ENCODE measurements around the gene ORMDL2.
"Not testable (repeated sequence)": the region's sequence is repeated elsewhere in the genome, so short reads cannot be mapped to it uniquely, and the experiment has no call there.

Gene ORMDL2

GRCh38 chr12:55824726-55825125 lies 6.9 kb downstream of the ORMDL2 start:
- no peak for TF ChIP-seq CTCF (IDR thresholded peaks at IDR 0.05; ENCODE audit: low read depth, low read length)
- no peak for DNase-seq (ENCODE audit: extremely low read depth, low read depth)

- no peak for TF ChIP-seq CTCF (IDR thresholded peaks at IDR 0.05; ENCODE audit: low read depth, low read length)
- no peak for DNase-seq (ENCODE audit: extremely low read depth, low read depth)
Measured at GRCh38 chr12:55827806-55828205, 10.0 kb downstream of the ORMDL2 start.

GRCh38 chr12:55828357-55828756 lies 10.5 kb downstream of the ORMDL2 start:
- no peak for TF ChIP-seq CTCF (IDR thresholded peaks at IDR 0.05; ENCODE audit: low read depth, low read length)
- no peak for DNase-seq (ENCODE audit: extremely low read depth, low read depth)

GRCh38 chr12:55829967-55830600 lies 12.2 kb downstream of the ORMDL2 start:
- TF ChIP-seq CTCF (IDR thresholded peaks at IDR 0.05; ENCODE audit: low read depth, low read length) = no peak
- DNase-seq (ENCODE audit: extremely low read depth, low read depth) = no peak

GRCh38 chr12:55830601-55831446 lies 13.0 kb downstream of the ORMDL2 start:
- peak; percentile 29 for DNase-seq (ENCODE audit: extremely low read depth, low read depth)

GRCh38 chr12:55831447-55831815 lies 13.6 kb downstream of the ORMDL2 start:
- DNase-seq (ENCODE audit: extremely low read depth, low read depth) = no peak
- no peak for TF ChIP-seq CTCF (IDR thresholded peaks at IDR 0.05; ENCODE audit: low read depth, low read length)

More at GRCh38 chr12:55830601-55831446, 13.0 kb downstream of the ORMDL2 start:
- TF ChIP-seq CTCF (IDR thresholded peaks at IDR 0.05; ENCODE audit: low read depth, low read length) = no peak

- TF ChIP-seq CTCF (IDR thresholded peaks at IDR 0.05; ENCODE audit: low read depth, low read length) = no peak
- DNase-seq (ENCODE audit: extremely low read depth, low read depth) = no peak
Measured at GRCh38 chr12:55833056-55833455, 15.2 kb downstream of the ORMDL2 start.

GRCh38 chr12:55834400-55834799 lies 16.6 kb downstream of the ORMDL2 start:
- DNase-seq (ENCODE audit: extremely low read depth, low read depth) = not testable (repeated sequence)
